ENCODE data around the gene EFNB2.

Gene EFNB2

GRCh38 chr13:106468207-106468606 lies 67.3 kb downstream of the EFNB2 start:
- Histone ChIP-seq H3K4me1 (ENCODE audit: control insufficient read depth, insufficient read depth, low read length) (0 out of 2 replicates have a peak, but pooled peaks cover 2% of the 10 kb centered on the region), H3K4me3 (ENCODE audit: low read depth, low read length) (no peak overlapping the region), H3K9me3 (ENCODE audit: control insufficient read depth, insufficient read depth, low read depth, low read length) (no peaks in the 10 kb centered on the region), H3K36me3 (ENCODE audit: control insufficient read depth in 2 of 2, insufficient read depth in 1 of 2, low read length in 2 of 2) (no peaks in the 10 kb centered on the region), H3K27ac (ENCODE audit: extremely low read depth, low read depth, low read length) (no peak overlapping the region)
- ChIA-PET POLR2A (no interaction called here), CTCF (interaction anchor here (0.6 kb wide), 1 partner anchor 42 kb away, joined by 4 read pairs; no protein-coding TSS in a partner anchor)
- no peak for TF ChIP-seq ZNF174 (tag by site-specific recombination; IDR thresholded peaks at IDR 0.05)
- no peak for TF ChIP-seq KLF9 (tag by site-specific recombination; IDR thresholded peaks at IDR 0.05; ENCODE audit: low read depth)
- no peak for TF ChIP-seq ZNF610 (tag by site-specific recombination; IDR thresholded peaks at IDR 0.05; ENCODE audit: borderline replicate concordance)
- no peak for TF ChIP-seq KLF10 (tag by site-specific recombination; IDR thresholded peaks at IDR 0.05)
- TF ChIP-seq PRDM4 (tag by site-specific recombination; IDR thresholded peaks at IDR 0.05) = no peak
- TF ChIP-seq REST (tag by site-specific recombination; IDR thresholded peaks at IDR 0.05) = no peak
- TF ChIP-seq ZSCAN23 (tag by site-specific recombination; IDR thresholded peaks at IDR 0.05) = no peak

GRCh38 chr13:106467427-106468122 lies 67.9 kb downstream of the EFNB2 start:
- no peaks in the 10 kb centered on the region for H3K36me3 ChIP-seq (ENCODE audit: control insufficient read depth in 2 of 2, insufficient read depth in 1 of 2, low read length in 2 of 2)
- no peak overlapping the region for H3K4me3 ChIP-seq (ENCODE audit: low read depth, low read length)
- H3K27ac ChIP-seq (ENCODE audit: extremely low read depth, low read depth, low read length) = no peak overlapping the region
- H3K4me1 ChIP-seq (ENCODE audit: control insufficient read depth, insufficient read depth, low read length) = 0 out of 2 replicates have a peak, but pooled peaks cover 2% of the 10 kb centered on the region
- ChIA-PET CTCF (interaction anchor here (0.6 to 1.0 kb wide), 3 partner anchors 11 to 187 kb away, joined by 3 to 4 read pairs (median 4); no protein-coding TSS in a partner anchor), POLR2A (no interaction called here)
- H3K9me3 ChIP-seq (ENCODE audit: control insufficient read depth, insufficient read depth, low read depth, low read length) = no peaks in the 10 kb centered on the region
- TF ChIP-seq ZNF350 (tag by site-specific recombination; IDR thresholded peaks at IDR 0.05) (no peak), ZNF843 (tag by site-specific recombination; IDR thresholded peaks at IDR 0.05) (no peak), ZNF341 (tag by site-specific recombination; IDR thresholded peaks at IDR 0.05; ENCODE audit: low read depth) (no peak), KLF1 (tag by site-specific recombination; IDR thresholded peaks at IDR 0.05) (no peak), GLI4 (tag by site-specific recombination; IDR thresholded peaks at IDR 0.05) (no peak), RBAK (tag by site-specific recombination; IDR thresholded peaks at IDR 0.05) (no peak), ZFP69B (tag by site-specific recombination; IDR thresholded peaks at IDR 0.05) (no peak), ZNF324 (tag by site-specific recombination; IDR thresholded peaks at IDR 0.05) (no peak), GLIS1 (tag by site-specific recombination; IDR thresholded peaks at IDR 0.05) (no peak), ZSCAN4 (tag by site-specific recombination; IDR thresholded peaks at IDR 0.05) (no peak), PATZ1 (tag by site-specific recombination; IDR thresholded peaks at IDR 0.05) (no peak), IKZF3 (tag by site-specific recombination; IDR thresholded peaks at IDR 0.05) (no peak), ZNF398 (tag by site-specific recombination; IDR thresholded peaks at IDR 0.05) (no peak), ZNF366 (tag by site-specific recombination; conservative IDR thresholded peaks at IDR 0.05) (no peak), ZNF654 (tag by site-specific recombination; IDR thresholded peaks at IDR 0.05; ENCODE audit: low read depth) (no peak)
